ENCODE measurements around the gene MTMR3.

The MTMR3 gene

DNA sequence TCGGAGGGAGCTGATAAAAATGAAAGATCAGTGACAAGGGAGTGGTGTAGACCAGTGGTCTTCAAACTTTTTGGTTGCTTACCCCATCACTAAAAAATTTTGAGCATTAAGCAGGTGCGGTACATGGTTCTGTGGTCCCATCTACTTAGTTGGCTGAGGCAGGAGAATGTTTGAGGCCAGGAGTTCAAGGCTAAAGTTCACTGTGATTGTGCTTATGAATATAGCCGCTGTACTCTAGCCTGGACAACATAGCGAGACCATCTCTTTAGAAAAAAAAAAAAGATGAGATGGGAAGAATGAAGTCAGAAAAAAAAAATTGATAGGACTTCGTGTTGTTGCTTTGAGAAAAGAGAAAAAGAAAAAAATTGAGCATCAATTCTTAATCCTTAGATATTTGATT lies 7.8 kb downstream of the MTMR3 start:
- no peak overlapping the region for H3K4me3 ChIP-seq (ENCODE audit: control insufficient read depth, low read depth, low read length)
- DNase-seq (ENCODE audit: low read depth) = no peak
- TF ChIP-seq, protein P1, sequence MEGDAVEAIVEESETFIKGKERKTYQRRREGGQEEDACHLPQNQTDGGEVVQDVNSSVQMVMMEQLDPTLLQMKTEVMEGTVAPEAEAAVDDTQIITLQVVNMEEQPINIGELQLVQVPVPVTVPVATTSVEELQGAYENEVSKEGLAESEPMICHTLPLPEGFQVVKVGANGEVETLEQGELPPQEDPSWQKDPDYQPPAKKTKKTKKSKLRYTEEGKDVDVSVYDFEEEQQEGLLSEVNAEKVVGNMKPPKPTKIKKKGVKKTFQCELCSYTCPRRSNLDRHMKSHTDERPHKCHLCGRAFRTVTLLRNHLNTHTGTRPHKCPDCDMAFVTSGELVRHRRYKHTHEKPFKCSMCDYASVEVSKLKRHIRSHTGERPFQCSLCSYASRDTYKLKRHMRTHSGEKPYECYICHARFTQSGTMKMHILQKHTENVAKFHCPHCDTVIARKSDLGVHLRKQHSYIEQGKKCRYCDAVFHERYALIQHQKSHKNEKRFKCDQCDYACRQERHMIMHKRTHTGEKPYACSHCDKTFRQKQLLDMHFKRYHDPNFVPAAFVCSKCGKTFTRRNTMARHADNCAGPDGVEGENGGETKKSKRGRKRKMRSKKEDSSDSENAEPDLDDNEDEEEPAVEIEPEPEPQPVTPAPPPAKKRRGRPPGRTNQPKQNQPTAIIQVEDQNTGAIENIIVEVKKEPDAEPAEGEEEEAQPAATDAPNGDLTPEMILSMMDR (IDR thresholded peaks at IDR 0.05; ENCODE audit: control insufficient read depth, insufficient read depth, low read depth, low read length, missing control alignments) = no peak

DNA sequence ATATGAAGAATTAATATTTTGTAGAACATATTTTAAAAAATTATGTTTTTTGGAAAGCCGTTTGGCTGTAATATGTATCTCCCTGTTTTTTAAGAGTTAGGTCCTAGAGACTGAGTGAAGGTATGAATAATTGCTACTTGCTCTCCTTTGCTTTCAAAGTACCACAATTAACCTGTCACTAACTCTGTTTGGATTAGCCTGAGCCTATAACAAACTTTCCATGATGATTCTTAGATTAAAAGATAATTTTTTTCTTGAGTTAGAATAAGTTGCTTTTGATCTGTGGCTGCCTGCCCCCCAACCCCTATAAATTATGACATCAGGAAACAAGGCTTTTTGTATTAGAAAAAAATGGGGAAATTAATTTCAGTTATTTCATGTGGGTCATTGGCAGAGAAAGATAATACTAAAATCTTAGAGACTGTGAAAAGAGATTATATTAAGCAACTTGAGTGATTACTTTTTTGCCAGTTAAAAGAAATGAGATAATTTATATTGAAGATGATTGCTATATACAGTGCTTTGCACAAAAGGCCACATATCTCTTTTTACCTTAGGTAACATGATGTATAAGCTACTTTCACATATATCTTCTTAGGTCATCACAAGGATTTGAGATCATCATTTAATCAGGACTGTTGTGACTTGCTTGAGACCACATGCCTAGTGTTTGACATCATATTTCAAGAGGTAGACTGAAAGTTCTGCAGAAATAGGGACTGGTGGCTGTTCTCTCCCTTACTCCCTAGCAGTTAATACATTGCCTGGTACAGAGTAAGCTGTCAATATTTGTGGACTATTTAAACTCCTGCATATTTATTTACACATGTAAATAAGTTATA lies 9.6 kb downstream of the MTMR3 start:
- TF ChIP-seq, protein P1 (IDR thresholded peaks at IDR 0.05; ENCODE audit: control insufficient read depth, insufficient read depth, low read depth, low read length, missing control alignments) = no peak
- H3K4me3 ChIP-seq (ENCODE audit: control insufficient read depth, low read depth, low read length) = no peak overlapping the region
- no peak for DNase-seq (ENCODE audit: low read depth)

DNA sequence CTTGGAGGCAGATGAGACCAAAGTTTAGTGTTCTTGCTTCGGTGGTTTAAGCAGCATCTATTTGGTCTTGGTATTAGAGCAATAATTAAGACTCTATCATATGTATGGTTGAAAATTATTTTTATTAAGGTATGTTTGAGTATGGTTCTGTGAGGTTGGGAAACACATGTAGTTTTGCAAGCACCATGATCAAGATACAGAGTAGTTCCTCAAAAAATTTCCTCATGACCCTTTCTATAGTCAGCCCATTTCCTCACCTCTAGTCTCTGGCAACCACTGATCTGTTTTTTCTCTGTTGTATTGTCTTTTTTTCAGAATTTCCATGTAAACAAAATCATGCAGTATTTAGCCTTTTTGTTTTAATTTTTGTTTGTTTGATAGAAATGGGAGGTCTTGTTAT lies 18.4 kb downstream of the MTMR3 start:
- TF ChIP-seq, protein P1 (IDR thresholded peaks at IDR 0.05; ENCODE audit: control insufficient read depth, insufficient read depth, low read depth, low read length, missing control alignments) = no peak
- no peak for DNase-seq (ENCODE audit: low read depth)
- H3K4me3 ChIP-seq (ENCODE audit: control insufficient read depth, low read depth, low read length) = no peak overlapping the region

- TF ChIP-seq, protein P1 (IDR thresholded peaks at IDR 0.05; ENCODE audit: control insufficient read depth, insufficient read depth, low read depth, low read length, missing control alignments) = no peak
- DNase-seq (ENCODE audit: low read depth) = no peak
- no peak overlapping the region for H3K4me3 ChIP-seq (ENCODE audit: control insufficient read depth, low read depth, low read length)
These were observed 20.4 kb downstream of the MTMR3 start for GRCh38 chr22:29903371-29903770.

DNA sequence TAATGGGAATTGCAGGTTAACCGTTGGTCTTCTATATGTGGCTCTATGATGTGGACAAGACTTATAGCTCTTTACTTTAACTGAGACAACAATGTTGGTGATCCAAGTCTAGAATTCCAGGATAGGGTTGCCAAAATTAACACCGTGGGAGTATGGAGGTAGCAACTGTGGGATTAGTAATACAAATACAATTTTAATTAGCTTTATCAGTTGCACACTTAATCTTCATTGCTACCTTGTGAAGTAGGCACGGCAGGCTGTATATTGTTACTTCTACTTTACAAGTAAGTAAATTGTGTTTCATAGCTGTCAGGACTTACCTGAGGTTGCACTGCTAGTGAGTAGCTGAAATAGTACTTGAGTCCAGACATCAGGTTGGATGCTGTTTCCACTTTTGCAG lies 21.0 kb downstream of the MTMR3 start:
- TF ChIP-seq, protein P1 (IDR thresholded peaks at IDR 0.05; ENCODE audit: control insufficient read depth, insufficient read depth, low read depth, low read length, missing control alignments) = no peak
- no peak overlapping the region for H3K4me3 ChIP-seq (ENCODE audit: control insufficient read depth, low read depth, low read length)

GRCh38 chr22:29907753-29908515 lies 25.0 kb downstream of the MTMR3 start:
- DNase-seq (ENCODE audit: low read depth) = peak; percentile 66
- no peak overlapping the region for H3K4me3 ChIP-seq (ENCODE audit: control insufficient read depth, low read depth, low read length)
- TF ChIP-seq, protein P1 (IDR thresholded peaks at IDR 0.05; ENCODE audit: control insufficient read depth, insufficient read depth, low read depth, low read length, missing control alignments) = no peak

More for the DNA sequence above, 21.0 kb downstream of the MTMR3 start:
- DNase-seq (ENCODE audit: low read depth) = no peak

Measured in AG09309 (cell line).